HEK293 (cell line): Measurements from ENCODE around the gene LY6G5C.

Experiments
- HOXA7 ChIP-seq: sonication (generic); formaldehyde crosslinking; IDR thresholded peaks from 2 replicates; pipeline ENCODE4 v1.8.1; 2022; ENCODE audit warnings: missing genetic modification reagents, borderline replicate concordance
- KLF17 ChIP-seq: fragments of 450-650 bp; formaldehyde crosslinking; IDR thresholded peaks from 2 replicates; pipeline ENCODE4 v1.5.1; 2016; ENCODE audit warnings: missing biosample characterization, missing genetic modification characterization
- KLF7 ChIP-seq: fragments of 450-650 bp; formaldehyde crosslinking; IDR thresholded peaks from 2 replicates; pipeline ENCODE4 v1.5.1; 2016; ENCODE audit warnings: missing biosample characterization, missing genetic modification characterization, borderline replicate concordance
- KLF9 ChIP-seq: fragments of 450-650 bp; formaldehyde crosslinking; IDR thresholded peaks from 2 replicates; pipeline ENCODE4 v1.5.1; 2016; ENCODE audit warnings: missing biosample characterization, missing genetic modification characterization, low read depth
- SETDB1 ChIP-seq: IDR thresholded peaks from one replicate; pipeline ENCODE4 v1.6.1; 2017; ENCODE audit warnings: mild to moderate bottlenecking, low read length, moderate library complexity, mixed read lengths; ENCODE audit not compliant: insufficient read length
- ZBTB48 ChIP-seq: fragments of 450-650 bp; formaldehyde crosslinking; IDR thresholded peaks from 2 replicates; pipeline ENCODE4 v1.5.1; 2016; ENCODE audit warnings: missing biosample characterization, missing genetic modification characterization
- ZBTB49 ChIP-seq: fragments of 450-650 bp; formaldehyde crosslinking; IDR thresholded peaks from 2 replicates; pipeline ENCODE4 v1.5.1; 2016; ENCODE audit warnings: missing biosample characterization, missing genetic modification characterization, low read depth
- ZFHX2 ChIP-seq: fragments of 450-650 bp; formaldehyde crosslinking; conservative IDR thresholded peaks from 2 replicates; pipeline ENCODE4 v1.5.1; 2016; ENCODE audit warnings: missing biosample characterization, missing genetic modification characterization
- ZFP37 ChIP-seq: fragments of 450-650 bp; formaldehyde crosslinking; IDR thresholded peaks from 2 replicates; pipeline ENCODE4 v1.5.1; 2016; ENCODE audit warnings: missing biosample characterization, missing genetic modification characterization
- ZNF155 ChIP-seq: fragments of 450-650 bp; formaldehyde crosslinking; IDR thresholded peaks from 2 replicates; pipeline ENCODE4 v1.5.1; 2016; ENCODE audit warnings: missing biosample characterization, missing genetic modification characterization
- ZNF311 ChIP-seq: fragments of 450-650 bp; formaldehyde crosslinking; IDR thresholded peaks from 2 replicates; pipeline ENCODE4 v1.5.1; 2017; ENCODE audit warnings: missing biosample characterization, missing genetic modification characterization, borderline replicate concordance
- ZNF350 ChIP-seq: fragments of 450-650 bp; formaldehyde crosslinking; IDR thresholded peaks from 2 replicates; pipeline ENCODE4 v1.5.0; 2017; ENCODE audit warnings: missing biosample characterization, mild to moderate bottlenecking, missing genetic modification characterization
- ZNF391 ChIP-seq: fragments of 450-650 bp; formaldehyde crosslinking; IDR thresholded peaks from 2 replicates; pipeline ENCODE4 v1.5.1; 2016; ENCODE audit warnings: low read depth, missing biosample characterization, missing genetic modification characterization, borderline replicate concordance
- ZNF394 ChIP-seq: fragments of 450-650 bp; formaldehyde crosslinking; IDR thresholded peaks from 2 replicates; pipeline ENCODE4 v1.5.1; 2016; ENCODE audit warnings: missing biosample characterization, missing genetic modification characterization, mild to moderate bottlenecking, moderate library complexity, borderline replicate concordance
- ZNF433 ChIP-seq: fragments of 450-650 bp; formaldehyde crosslinking; IDR thresholded peaks from 2 replicates; pipeline ENCODE4 v1.5.1; 2016; ENCODE audit warnings: missing biosample characterization, missing genetic modification characterization, low read depth
- ZNF501 ChIP-seq: fragments of 450-650 bp; formaldehyde crosslinking; IDR thresholded peaks from 2 replicates; pipeline ENCODE4 v1.5.1; 2016; ENCODE audit warnings: missing biosample characterization, missing genetic modification characterization
- ZNF521 ChIP-seq: fragments of 450-650 bp; formaldehyde crosslinking; IDR thresholded peaks from 2 replicates; pipeline ENCODE4 v1.5.1; 2017; ENCODE audit warnings: missing biosample characterization, mild to moderate bottlenecking, missing genetic modification characterization
- ZNF544 ChIP-seq: fragments of 450-650 bp; formaldehyde crosslinking; IDR thresholded peaks from 2 replicates; pipeline ENCODE4 v1.5.0; 2017; ENCODE audit warnings: missing biosample characterization, missing genetic modification characterization
- ZNF629 ChIP-seq: fragments of 450-650 bp; formaldehyde crosslinking; IDR thresholded peaks from 2 replicates; pipeline ENCODE4 v1.5.1; 2017; ENCODE audit warnings: missing biosample characterization, missing genetic modification characterization
- ZNF654 ChIP-seq: fragments of 450-650 bp; formaldehyde crosslinking; IDR thresholded peaks from 2 replicates; pipeline ENCODE4 v1.5.1; 2016; ENCODE audit warnings: low read depth, missing biosample characterization, missing genetic modification characterization
- ZNF670 ChIP-seq: fragments of 450-650 bp; formaldehyde crosslinking; IDR thresholded peaks from 2 replicates; pipeline ENCODE4 v1.5.1; 2016; ENCODE audit warnings: missing biosample characterization, missing genetic modification characterization, low read depth
- ZNF768 ChIP-seq: fragments of 450-650 bp; formaldehyde crosslinking; IDR thresholded peaks from 2 replicates; pipeline ENCODE4 v1.5.1; 2018; ENCODE audit warnings: missing biosample characterization, mild to moderate bottlenecking, missing genetic modification characterization
- ZNF843 ChIP-seq: fragments of 450-650 bp; formaldehyde crosslinking; IDR thresholded peaks from 2 replicates; pipeline ENCODE4 v1.5.1; 2016; ENCODE audit warnings: missing biosample characterization, missing genetic modification characterization
- TF ChIP-seq, protein P1 (sequence below): sonication (generic); formaldehyde crosslinking; IDR thresholded peaks from 2 replicates; pipeline ENCODE4 v1.8.1; 2022; ENCODE audit warnings: mild to moderate bottlenecking, moderate library complexity, missing genetic modification reagents
- TF ChIP-seq, protein P2 (sequence below): fragments of 450-650 bp; formaldehyde crosslinking; IDR thresholded peaks from 2 replicates; pipeline ENCODE4 v1.5.1; 2016; ENCODE audit warnings: missing biosample characterization, missing genetic modification characterization, low read depth
- TF ChIP-seq, protein P3 (sequence below): fragments of 450-650 bp; formaldehyde crosslinking; IDR thresholded peaks from 2 replicates; pipeline ENCODE4 v1.5.1; 2016; ENCODE audit warnings: missing biosample characterization, missing genetic modification characterization, borderline replicate concordance
- TF ChIP-seq, protein P4 (sequence below): fragments of 450-650 bp; formaldehyde crosslinking; IDR thresholded peaks from 2 replicates; pipeline ENCODE4 v1.5.1; 2016; ENCODE audit warnings: missing biosample characterization, missing genetic modification characterization
- TF ChIP-seq, protein P5 (sequence below): fragments of 450-650 bp; formaldehyde crosslinking; IDR thresholded peaks from 2 replicates; pipeline ENCODE4 v1.5.1; 2016; ENCODE audit warnings: missing biosample characterization, missing genetic modification characterization

The LY6G5C gene

GRCh38 chr6:31713991-31714684, 33.3 kb upstream of the LY6G5C start (continued):
- no peak for TF ChIP-seq KLF9 (tag by site-specific recombination)
- no peak for TF ChIP-seq ZNF544 (tag by site-specific recombination)
- TF ChIP-seq ZFHX2 (tag by site-specific recombination), result peak; percentile 99
- no peak for TF ChIP-seq ZFP37 (tag by site-specific recombination)
- TF ChIP-seq ZNF394 (tag by site-specific recombination), result peak; percentile 100
- TF ChIP-seq KLF7, result 0 out of 2 replicates have a peak, but pooled peaks have one; percentile 37
- no peak for TF ChIP-seq ZNF521 (tag by site-specific recombination)
- TF ChIP-seq KLF17 (tag by site-specific recombination), result peak; percentile 96
- TF ChIP-seq ZNF768 (tag by site-specific recombination), result no peak
- no peak for TF ChIP-seq ZNF391 (tag by site-specific recombination)
- no peak for TF ChIP-seq ZNF629
- TF ChIP-seq, protein P1, sequence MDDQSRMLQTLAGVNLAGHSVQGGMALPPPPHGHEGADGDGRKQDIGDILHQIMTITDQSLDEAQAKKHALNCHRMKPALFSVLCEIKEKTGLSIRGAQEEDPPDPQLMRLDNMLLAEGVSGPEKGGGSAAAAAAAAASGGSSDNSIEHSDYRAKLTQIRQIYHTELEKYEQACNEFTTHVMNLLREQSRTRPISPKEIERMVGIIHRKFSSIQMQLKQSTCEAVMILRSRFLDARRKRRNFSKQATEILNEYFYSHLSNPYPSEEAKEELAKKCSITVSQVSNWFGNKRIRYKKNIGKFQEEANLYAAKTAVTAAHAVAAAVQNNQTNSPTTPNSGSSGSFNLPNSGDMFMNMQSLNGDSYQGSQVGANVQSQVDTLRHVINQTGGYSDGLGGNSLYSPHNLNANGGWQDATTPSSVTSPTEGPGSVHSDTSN (CRISPR knock-in tag), result no peak
- TF ChIP-seq, protein P2, sequence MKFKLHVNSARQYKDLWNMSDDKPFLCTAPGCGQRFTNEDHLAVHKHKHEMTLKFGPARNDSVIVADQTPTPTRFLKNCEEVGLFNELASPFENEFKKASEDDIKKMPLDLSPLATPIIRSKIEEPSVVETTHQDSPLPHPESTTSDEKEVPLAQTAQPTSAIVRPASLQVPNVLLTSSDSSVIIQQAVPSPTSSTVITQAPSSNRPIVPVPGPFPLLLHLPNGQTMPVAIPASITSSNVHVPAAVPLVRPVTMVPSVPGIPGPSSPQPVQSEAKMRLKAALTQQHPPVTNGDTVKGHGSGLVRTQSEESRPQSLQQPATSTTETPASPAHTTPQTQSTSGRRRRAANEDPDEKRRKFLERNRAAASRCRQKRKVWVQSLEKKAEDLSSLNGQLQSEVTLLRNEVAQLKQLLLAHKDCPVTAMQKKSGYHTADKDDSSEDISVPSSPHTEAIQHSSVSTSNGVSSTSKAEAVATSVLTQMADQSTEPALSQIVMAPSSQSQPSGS (tag by site-specific recombination), result no peak
- no peak for TF ChIP-seq ZNF433 (tag by site-specific recombination)
- TF ChIP-seq ZNF155 (tag by site-specific recombination), result no peak
- TF ChIP-seq ZNF843 (tag by site-specific recombination), result no peak
- TF ChIP-seq ZNF501 (tag by site-specific recombination), result no peak
- no peak for TF ChIP-seq ZNF670 (tag by site-specific recombination)
- TF ChIP-seq HOXA7, result no peak
- TF ChIP-seq, protein P3, sequence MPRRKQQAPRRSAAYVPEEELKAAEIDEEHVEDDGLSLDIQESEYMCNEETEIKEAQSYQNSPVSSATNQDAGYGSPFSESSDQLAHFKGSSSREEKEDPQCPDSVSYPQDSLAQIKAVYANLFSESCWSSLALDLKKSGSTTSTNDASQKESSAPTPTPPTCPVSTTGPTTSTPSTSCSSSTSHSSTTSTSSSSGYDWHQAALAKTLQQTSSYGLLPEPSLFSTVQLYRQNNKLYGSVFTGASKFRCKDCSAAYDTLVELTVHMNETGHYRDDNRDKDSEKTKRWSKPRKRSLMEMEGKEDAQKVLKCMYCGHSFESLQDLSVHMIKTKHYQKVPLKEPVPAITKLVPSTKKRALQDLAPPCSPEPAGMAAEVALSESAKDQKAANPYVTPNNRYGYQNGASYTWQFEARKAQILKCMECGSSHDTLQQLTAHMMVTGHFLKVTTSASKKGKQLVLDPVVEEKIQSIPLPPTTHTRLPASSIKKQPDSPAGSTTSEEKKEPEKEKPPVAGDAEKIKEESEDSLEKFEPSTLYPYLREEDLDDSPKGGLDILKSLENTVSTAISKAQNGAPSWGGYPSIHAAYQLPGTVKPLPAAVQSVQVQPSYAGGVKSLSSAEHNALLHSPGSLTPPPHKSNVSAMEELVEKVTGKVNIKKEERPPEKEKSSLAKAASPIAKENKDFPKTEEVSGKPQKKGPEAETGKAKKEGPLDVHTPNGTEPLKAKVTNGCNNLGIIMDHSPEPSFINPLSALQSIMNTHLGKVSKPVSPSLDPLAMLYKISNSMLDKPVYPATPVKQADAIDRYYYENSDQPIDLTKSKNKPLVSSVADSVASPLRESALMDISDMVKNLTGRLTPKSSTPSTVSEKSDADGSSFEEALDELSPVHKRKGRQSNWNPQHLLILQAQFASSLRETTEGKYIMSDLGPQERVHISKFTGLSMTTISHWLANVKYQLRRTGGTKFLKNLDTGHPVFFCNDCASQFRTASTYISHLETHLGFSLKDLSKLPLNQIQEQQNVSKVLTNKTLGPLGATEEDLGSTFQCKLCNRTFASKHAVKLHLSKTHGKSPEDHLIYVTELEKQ (tag by site-specific recombination), result no peak
- TF ChIP-seq, protein P4, sequence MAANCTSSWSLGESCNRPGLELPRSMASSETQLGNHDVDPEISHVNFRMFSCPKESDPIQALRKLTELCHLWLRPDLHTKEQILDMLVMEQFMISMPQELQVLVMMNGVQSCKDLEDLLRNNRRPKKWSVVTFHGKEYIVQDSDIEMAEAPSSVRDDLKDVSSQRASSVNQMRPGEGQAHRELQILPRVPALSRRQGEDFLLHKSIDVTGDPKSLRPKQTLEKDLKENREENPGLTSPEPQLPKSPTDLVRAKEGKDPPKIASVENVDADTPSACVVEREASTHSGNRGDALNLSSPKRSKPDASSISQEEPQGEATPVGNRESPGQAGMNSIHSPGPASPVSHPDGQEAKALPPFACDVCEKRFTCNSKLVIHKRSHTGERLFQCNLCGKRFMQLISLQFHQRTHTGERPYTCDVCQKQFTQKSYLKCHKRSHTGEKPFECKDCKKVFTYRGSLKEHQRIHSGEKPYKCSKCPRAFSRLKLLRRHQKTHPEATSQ (tag by site-specific recombination), result no peak
- TF ChIP-seq ZNF311 (tag by site-specific recombination), result no peak
- TF ChIP-seq ZNF350 (tag by site-specific recombination), result no peak
- no peak for TF ChIP-seq ZBTB49 (tag by site-specific recombination)
- TF ChIP-seq, protein P5, sequence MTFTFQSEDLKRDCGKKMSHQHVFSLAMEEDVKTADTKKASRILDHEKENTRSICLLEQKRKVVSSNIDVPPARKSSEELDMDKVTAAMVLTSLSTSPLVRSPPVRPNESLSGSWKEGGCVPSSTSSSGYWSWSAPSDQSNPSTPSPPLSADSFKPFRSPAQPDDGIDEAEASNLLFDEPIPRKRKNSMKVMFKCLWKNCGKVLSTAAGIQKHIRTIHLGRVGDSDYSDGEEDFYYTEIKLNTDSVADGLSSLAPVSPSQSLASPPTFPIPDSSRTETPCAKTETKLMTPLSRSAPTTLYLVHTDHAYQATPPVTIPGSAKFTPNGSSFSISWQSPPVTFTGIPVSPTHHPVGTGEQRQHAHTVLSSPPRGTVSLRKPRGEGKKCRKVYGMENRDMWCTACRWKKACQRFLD (tag by site-specific recombination), result no peak
- no peak for TF ChIP-seq ZBTB48
- no peak for TF ChIP-seq ZNF654 (tag by site-specific recombination)
- TF ChIP-seq SETDB1, result no peak
